ENCODE results near the gene EIF2S3B.

The EIF2S3B gene

DNA sequence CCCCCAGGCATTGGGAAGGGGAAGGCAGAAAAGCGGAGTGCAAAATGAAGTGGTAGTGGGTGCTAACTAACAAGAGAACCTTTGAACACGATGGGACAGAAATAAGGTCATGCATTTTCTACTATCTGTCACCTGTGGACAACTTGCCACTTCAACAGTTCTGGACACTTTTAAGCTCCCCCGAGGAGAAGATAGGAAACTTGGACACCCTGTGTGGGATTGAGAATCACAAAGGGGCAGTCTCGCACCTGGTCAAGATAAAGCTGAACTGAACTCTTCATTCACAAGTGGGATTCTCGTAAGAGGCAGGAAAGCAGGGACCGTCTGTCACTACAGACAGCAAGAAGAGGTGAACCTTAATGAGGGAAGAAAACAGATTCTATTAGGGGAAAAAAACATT is 51.6 kb downstream of the EIF2S3B start:
- TF ChIP-seq, protein P1, sequence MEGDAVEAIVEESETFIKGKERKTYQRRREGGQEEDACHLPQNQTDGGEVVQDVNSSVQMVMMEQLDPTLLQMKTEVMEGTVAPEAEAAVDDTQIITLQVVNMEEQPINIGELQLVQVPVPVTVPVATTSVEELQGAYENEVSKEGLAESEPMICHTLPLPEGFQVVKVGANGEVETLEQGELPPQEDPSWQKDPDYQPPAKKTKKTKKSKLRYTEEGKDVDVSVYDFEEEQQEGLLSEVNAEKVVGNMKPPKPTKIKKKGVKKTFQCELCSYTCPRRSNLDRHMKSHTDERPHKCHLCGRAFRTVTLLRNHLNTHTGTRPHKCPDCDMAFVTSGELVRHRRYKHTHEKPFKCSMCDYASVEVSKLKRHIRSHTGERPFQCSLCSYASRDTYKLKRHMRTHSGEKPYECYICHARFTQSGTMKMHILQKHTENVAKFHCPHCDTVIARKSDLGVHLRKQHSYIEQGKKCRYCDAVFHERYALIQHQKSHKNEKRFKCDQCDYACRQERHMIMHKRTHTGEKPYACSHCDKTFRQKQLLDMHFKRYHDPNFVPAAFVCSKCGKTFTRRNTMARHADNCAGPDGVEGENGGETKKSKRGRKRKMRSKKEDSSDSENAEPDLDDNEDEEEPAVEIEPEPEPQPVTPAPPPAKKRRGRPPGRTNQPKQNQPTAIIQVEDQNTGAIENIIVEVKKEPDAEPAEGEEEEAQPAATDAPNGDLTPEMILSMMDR (IDR thresholded peaks at IDR 0.05) = no peak

DNA sequence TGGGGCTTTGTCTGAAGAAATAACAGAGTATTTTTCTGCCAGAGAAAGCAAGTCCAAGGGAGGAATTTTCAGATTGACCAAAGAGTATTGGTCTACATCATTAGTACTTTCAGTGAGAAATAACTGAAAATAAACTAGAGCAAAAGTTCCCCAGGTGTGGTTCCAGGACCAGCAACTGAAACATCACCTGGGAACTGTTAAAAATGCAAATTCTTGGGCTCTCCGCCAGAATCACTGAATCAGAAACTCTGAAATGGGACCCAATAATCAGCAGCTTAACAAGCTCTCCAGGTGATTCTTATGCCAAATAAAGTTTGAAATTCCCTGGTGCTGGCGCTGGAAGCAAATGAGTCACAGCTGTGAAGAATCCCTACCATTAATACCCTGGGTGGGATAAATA is 52.1 kb downstream of the EIF2S3B start:
- TF ChIP-seq, protein P1 (IDR thresholded peaks at IDR 0.05) = no peak

All from LNCAP (cell line).